DOHH2 (cell line): ENCODE data around the gene SCIN.
"Not testable (repeated sequence)": the region's sequence is repeated elsewhere in the genome, so short reads cannot be mapped to it uniquely, and the experiment has no call there.

ENCODE experiments used
- H3F3A ChIP-seq: fragments of 200-600 bp; sonication (generic), shearing (Covaris generic); 2 replicates; pipeline ENCODE4 v1.6.0; 2016; ENCODE audit warnings: antibody characterized with exemption, mild to moderate bottlenecking; ENCODE audit not compliant: control insufficient read depth, insufficient read depth
- H3K27ac ChIP-seq: fragments of 200-600 bp; sonication (generic); 2 replicates; pipeline ENCODE4 v1.5.1; 2014; ENCODE audit warnings: low read depth, mild to moderate bottlenecking, low read length, moderate library complexity
- H3K27me3 ChIP-seq: fragments of 200-600 bp; sonication (generic); 2 replicates; pipeline ENCODE4 v1.6.1; 2014; ENCODE audit warnings: mild to moderate bottlenecking, low read length, mixed read lengths; ENCODE audit not compliant: control insufficient read depth
- H3K36me3 ChIP-seq: fragments of 200-600 bp; sonication (generic); 2 replicates; pipeline ENCODE4 v1.6.1; 2014; ENCODE audit warnings: mild to moderate bottlenecking, low read length, moderate library complexity, mixed read lengths; ENCODE audit not compliant: control insufficient read depth
- H3K4me1 ChIP-seq: fragments of 200-600 bp; sonication (generic); 2 replicates; pipeline ENCODE4 v1.6.1; 2014; ENCODE audit warnings: mild to moderate bottlenecking, low read length, mixed read lengths; ENCODE audit not compliant: control insufficient read depth
- H3K4me2 ChIP-seq: fragments of 200-600 bp; sonication (generic); 2 replicates; pipeline ENCODE4 v1.6.0; 2014; ENCODE audit warnings: mild to moderate bottlenecking, low read length, moderate library complexity
- H3K4me3 ChIP-seq: fragments of 200-600 bp; sonication (generic); 2 replicates; pipeline ENCODE4 v1.5.1; 2014; ENCODE audit warnings: mild to moderate bottlenecking, low read length, mixed read lengths
- H3K79me2 ChIP-seq: fragments of 200-600 bp; sonication (generic); 2 replicates; pipeline ENCODE4 v1.6.1; 2014; ENCODE audit warnings: mild to moderate bottlenecking, low read length, mixed read lengths; ENCODE audit not compliant: control insufficient read depth
- H3K9me2 ChIP-seq: fragments of 200-600 bp; sonication (generic); replicated peaks from 2 replicates; pipeline ENCODE4 v1.6.1; 2014; ENCODE audit warnings: mild to moderate bottlenecking, low read length, mixed read lengths; ENCODE audit not compliant: control insufficient read depth
- H3K9me3 ChIP-seq: fragments of 200-600 bp; sonication (generic); 2 replicates; pipeline ENCODE4 v1.6.1; 2014; ENCODE audit warnings: antibody characterized with exemption, low read length, mixed read lengths; ENCODE audit not compliant: control insufficient read depth, insufficient read depth
- H4K20me1 ChIP-seq: fragments of 200-600 bp; sonication (generic); 2 replicates; pipeline ENCODE4 v1.6.0; 2014; ENCODE audit warnings: low read depth, mild to moderate bottlenecking, antibody characterized with exemption, low read length, moderate library complexity; ENCODE audit not compliant: control insufficient read depth, insufficient read depth
- EZH2phosphoT487 ChIP-seq: fragments of 200-600 bp; sonication (generic); IDR thresholded peaks from 2 replicates; pipeline ENCODE4 v1.6.1; 2017; ENCODE audit warnings: borderline replicate concordance, mild to moderate bottlenecking, antibody characterized with exemption, low read length, moderate library complexity, mixed read lengths
- TF ChIP-seq, protein P1 (sequence below): fragments of 200-600 bp; sonication (generic); IDR thresholded peaks from one replicate; pipeline ENCODE4 v1.5.1; 2014; ENCODE audit warnings: antibody characterized with exemption, mild to moderate bottlenecking, low read depth, low read length; ENCODE audit not compliant: poor library complexity, severe bottlenecking

The SCIN gene

DNA sequence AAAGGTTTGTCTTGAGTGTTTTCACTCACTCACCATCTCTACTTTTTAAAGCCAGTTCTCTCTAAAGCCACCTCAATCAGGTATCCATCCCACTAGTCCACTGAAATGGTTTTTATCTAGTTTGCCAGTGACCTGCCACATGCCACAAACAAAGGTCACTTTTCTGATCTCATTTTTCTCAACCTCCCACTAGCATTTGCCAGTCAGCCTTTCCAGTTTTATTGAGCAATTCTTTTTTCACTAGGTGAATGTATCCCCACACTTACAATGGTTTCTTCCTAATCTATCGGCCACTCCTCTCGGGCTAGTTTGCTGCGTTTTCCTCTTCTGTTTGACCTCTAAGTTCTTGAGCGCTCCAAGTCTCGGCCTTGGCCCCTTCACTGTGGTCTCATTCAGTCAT, 72.0 kb downstream of the SCIN start:
- Histone ChIP-seq H3K27ac (no peak overlapping the region), H3K9me2 (no peaks in the 10 kb centered on the region), H3K79me2 (no peaks in the 10 kb centered on the region), H3K4me3 (no peak overlapping the region), H3K9me3 (no peaks in the 10 kb centered on the region), H3K36me3 (no peaks in the 10 kb centered on the region), H3K4me2 (no peak overlapping the region), H3K4me1 (no peaks in the 10 kb centered on the region), H4K20me1 (no peaks in the 10 kb centered on the region), H3F3A (no peaks in the 10 kb centered on the region), H3K27me3 (0 out of 2 replicates have a peak, but pooled peaks cover 3% of the 10 kb centered on the region)
- no peak for TF ChIP-seq EZH2phosphoT487
- TF ChIP-seq, protein P1, sequence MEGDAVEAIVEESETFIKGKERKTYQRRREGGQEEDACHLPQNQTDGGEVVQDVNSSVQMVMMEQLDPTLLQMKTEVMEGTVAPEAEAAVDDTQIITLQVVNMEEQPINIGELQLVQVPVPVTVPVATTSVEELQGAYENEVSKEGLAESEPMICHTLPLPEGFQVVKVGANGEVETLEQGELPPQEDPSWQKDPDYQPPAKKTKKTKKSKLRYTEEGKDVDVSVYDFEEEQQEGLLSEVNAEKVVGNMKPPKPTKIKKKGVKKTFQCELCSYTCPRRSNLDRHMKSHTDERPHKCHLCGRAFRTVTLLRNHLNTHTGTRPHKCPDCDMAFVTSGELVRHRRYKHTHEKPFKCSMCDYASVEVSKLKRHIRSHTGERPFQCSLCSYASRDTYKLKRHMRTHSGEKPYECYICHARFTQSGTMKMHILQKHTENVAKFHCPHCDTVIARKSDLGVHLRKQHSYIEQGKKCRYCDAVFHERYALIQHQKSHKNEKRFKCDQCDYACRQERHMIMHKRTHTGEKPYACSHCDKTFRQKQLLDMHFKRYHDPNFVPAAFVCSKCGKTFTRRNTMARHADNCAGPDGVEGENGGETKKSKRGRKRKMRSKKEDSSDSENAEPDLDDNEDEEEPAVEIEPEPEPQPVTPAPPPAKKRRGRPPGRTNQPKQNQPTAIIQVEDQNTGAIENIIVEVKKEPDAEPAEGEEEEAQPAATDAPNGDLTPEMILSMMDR, result no peak

DNA sequence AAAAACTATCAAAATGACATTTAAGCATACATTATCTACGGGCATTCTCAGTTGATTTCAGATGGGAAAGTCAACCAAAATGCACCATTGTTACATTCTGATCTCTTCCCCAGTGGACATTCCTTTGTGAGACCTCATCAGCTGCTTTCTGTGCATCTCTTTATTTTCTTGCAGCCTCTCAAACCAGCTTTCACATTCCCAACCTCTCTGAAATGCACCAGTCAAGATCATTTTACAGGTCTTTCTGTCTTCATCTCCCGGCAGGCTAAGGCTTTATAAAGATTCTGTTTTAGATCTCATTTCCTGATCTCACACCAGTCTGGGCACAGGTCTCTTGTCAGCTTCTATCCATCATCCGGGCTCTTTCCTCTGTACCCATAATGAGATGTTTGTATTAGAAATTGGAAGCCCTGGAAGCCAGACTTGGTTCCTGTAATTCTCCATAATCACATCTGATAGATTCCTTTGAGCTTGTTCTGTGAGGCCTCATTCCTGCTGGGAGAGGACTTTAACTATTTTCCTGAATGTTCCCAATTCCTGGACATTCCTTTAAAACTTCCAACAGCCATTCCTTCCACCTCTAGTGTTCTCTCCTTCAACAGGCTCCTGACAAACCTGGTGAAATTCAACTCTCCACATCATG, 72.6 kb downstream of the SCIN start:
- no peaks in the 10 kb centered on the region for H3K79me2 ChIP-seq
- H3K36me3 ChIP-seq, result no peaks in the 10 kb centered on the region
- H4K20me1 ChIP-seq, result no peaks in the 10 kb centered on the region
- H3K4me1 ChIP-seq, result no peaks in the 10 kb centered on the region
- no peak overlapping the region for H3K4me2 ChIP-seq
- no peaks in the 10 kb centered on the region for H3K9me3 ChIP-seq
- no peaks in the 10 kb centered on the region for H3K9me2 ChIP-seq
- no peak for TF ChIP-seq EZH2phosphoT487
- TF ChIP-seq, protein P1, result no peak
- H3K27ac ChIP-seq, result no peak overlapping the region
- no peaks in the 10 kb centered on the region for H3F3A ChIP-seq
- H3K4me3 ChIP-seq, result no peak overlapping the region
- H3K27me3 ChIP-seq, result 0 out of 2 replicates have a peak, but pooled peaks cover 3% of the 10 kb centered on the region

DNA sequence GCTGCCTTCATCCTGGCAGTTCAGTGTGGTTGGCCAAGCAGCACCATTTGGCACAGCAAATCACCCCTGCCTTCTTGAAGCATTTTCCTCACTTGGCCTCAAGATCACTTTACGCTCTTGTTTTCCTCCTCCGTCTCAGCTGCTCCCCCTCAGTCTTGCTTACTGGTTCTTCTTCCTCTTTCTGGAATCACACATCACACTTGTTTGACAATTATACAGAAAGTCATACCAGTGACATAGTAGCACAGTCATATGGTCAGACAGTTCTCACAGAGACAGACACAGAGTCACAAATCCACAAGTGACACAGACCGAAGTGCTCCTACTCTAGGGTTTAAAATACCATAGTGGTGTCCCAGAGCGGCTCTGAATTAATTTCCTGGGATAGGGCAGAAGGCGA, 73.1 kb downstream of the SCIN start:
- Histone ChIP-seq H3F3A (no peaks in the 10 kb centered on the region), H3K79me2 (no peaks in the 10 kb centered on the region), H3K27ac (no peak overlapping the region), H3K9me3 (no peaks in the 10 kb centered on the region), H3K4me2 (no peak overlapping the region), H4K20me1 (no peaks in the 10 kb centered on the region), H3K9me2 (no peaks in the 10 kb centered on the region), H3K36me3 (no peaks in the 10 kb centered on the region), H3K27me3 (no peaks in the 10 kb centered on the region), H3K4me3 (no peak overlapping the region), H3K4me1 (no peaks in the 10 kb centered on the region)
- TF ChIP-seq EZH2phosphoT487, result no peak
- TF ChIP-seq, protein P1, result no peak

DNA sequence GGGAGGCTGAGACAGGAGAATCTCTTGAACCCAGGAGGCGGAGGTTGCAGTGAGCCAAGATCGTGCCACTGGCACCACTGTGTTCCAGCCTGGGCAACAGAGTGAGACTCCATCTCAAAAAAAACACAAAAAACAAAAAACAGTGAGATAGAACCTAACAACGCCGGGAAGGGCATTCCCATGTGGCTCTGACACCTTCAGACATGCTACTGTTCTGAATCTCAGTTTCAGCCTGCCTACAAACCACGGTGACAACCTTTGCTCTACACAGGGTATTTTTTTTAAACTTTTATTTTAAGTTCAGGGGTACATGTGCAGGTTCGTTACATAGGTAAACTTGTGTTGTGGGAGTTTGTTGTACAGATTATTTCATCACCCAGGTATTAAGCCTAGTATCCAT, 74.7 kb downstream of the SCIN start:
- H3F3A ChIP-seq, H3K4me2 ChIP-seq, H3K9me2 ChIP-seq, H3K79me2 ChIP-seq, H3K9me3 ChIP-seq, H4K20me1 ChIP-seq, H3K27me3 ChIP-seq, H3K4me3 ChIP-seq, H3K27ac ChIP-seq, H3K36me3 ChIP-seq, H3K4me1 ChIP-seq: not testable (repeated sequence)
